ACHN (cell line): ENCODE measurements around the gene ZNF783.

Source experiments
- DNase-seq: peaks from one replicate; pipeline ENCODE4 v3.0.0-alpha.2; 2015
- in situ Hi-C: cut with HindIII; loops from 2 replicates; pipeline ENCODE4 v1.10.0; 2017; ENCODE audit warnings: low sequenced_read_pairs, low pct_ligation_motif_present, low pct_unique_long_range_greater_than_20kb

The ZNF783 gene

DNA sequence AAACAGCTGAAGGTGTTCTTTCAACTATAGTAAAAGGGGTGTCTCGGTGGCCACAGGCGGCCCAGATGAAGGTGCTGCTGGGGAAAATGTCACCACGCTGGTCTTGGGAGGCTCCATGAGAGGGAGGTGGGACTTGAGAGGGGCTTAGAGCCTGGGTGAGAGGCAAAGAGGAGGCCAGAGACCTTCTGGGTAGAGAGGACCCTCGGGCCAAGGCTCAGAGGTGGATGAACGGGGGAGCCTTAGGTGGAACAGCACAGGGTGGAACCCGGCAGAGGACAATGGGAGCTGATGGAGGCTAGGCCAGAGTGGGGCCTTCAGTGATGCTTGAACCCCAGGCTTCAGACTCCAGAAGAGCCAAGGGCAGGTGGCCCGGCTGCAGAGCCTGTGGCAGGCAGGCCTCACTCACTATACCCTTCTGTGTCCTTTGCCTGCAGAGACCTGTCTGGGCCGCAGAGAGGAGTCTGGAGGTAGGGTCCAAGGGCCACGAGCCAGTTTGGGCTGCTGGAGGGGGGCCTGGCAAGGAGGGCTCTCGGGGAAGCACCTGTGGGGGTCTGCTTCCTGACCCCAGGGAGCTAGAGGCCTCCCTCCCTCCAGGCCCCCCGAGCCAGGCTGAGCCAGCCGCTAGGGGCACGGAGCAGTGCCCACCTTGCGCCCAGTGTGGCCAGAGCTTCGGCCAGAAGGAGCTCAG lies 32.1 kb downstream of the ZNF783 start:
- DNase-seq, result no peak
- in situ Hi-C loops, result no loop called here

DNA sequence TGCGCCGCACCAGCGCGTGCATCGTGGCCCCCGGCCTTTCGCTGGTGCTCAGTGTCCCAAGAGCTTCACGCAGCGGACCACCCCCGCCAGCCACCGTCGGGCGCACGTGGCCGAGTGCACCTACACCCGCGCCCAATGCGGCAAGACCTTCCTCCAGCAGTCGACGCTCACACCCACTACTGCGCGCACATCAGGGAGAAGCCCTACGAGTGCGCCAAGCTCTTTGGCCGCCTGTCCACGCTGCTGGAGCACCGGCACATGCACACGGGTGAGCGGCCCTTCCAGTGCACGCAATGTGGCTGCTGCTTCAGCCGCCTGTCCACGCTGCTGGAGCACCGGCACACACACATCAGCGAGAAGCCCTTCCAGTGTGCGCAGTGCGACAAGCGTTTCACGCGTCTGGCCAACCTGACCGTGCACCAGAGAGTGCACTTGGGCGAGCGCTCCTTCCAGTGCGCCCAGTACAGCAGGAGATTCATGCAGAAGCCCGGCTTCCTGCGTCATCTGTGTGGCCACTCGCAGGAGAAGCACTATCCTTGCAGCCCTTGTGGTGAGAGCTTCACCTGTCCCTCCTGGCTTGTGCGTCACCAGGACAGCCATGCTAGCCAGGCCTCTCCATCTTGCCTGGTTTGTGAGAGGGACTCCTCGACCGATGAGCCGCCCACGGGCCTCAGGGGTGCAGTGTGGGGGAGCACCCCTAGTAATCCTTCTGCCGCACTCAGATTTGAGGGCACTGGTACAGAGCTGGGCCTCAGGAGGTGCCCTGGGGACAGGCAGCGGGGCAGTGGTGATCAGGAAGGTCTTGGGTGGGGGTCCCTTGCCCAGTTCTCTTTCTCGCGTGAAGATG lies 32.9 kb downstream of the ZNF783 start:
- in situ Hi-C loops, result no loop called here
- DNase-seq, result no peak

DNA sequence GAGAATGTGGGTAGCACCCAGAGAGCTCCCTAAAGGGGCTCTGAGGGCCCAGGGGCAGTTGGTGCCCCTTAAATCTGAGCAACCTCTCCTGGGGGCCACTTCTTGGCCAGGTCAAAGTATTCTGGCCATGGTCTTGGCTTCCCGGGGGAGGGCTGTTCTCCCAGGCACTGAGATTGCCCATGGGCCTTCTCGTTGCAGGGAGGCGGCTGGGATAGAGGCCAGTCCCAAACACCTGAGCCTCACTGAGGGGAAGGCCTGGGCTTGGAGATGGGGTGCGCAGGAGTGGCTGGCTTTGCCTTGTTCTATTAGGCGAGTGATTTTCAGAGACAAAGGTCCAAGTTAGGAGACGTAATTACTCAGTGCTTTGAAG lies 33.5 kb downstream of the ZNF783 start:
- in situ Hi-C loops, result no loop called here
- no peak for DNase-seq

DNA sequence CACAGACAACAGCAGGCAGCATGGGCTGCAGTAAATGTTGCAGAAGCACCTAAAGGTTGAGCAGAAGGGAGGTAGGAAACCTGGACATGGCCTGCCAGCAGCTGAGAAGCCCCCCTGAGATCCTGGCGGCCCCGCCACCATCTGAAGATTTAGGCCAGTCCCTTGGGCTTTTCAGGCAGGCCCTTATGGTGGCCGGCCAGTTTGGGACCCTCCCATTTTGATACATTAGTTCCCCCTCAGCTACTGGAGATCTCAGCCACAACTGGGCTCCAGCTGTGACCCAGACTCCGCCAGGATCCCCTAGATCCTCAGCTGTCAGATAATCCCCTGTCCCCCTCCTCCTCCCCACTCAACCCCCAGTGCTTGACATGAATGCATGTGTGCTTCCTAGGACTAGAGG lies 34.4 kb downstream of the ZNF783 start:
- no peak for DNase-seq
- in situ Hi-C loops, result no loop called here

DNA sequence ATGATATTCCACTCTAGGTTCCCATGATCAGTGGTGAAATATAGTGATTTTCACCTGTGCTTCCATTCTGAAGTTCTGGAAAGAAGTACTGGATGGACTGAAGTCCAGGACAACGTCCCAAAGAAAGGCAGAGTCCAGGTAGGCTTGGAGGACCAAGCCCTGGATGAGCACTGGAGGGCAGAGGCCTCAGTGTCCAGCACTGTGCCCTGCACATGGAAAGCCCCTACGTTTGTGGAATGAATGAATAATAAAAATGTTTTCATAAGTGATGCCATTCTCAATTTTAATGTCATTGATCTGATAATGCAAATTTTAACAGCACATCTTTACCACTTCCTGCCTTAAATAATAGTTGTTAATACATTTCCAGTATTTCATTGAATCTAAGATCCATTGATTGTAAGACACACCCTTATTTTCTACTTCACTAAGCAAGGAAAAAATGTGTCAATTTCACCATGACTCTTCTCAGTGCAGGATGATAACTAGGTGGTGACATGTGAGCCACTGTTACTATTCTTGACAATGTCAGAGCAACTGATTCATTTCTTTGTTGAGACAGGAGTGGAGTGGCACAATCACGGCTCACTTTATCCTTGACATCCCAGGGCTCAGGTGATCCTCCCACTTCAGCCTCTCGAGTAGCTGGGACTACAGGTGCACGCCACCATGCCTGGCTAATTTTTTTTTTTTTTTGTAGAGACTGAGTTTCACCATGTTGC lies 35.2 kb downstream of the ZNF783 start:
- in situ Hi-C loops, result no loop called here
- no peak for DNase-seq

DNA sequence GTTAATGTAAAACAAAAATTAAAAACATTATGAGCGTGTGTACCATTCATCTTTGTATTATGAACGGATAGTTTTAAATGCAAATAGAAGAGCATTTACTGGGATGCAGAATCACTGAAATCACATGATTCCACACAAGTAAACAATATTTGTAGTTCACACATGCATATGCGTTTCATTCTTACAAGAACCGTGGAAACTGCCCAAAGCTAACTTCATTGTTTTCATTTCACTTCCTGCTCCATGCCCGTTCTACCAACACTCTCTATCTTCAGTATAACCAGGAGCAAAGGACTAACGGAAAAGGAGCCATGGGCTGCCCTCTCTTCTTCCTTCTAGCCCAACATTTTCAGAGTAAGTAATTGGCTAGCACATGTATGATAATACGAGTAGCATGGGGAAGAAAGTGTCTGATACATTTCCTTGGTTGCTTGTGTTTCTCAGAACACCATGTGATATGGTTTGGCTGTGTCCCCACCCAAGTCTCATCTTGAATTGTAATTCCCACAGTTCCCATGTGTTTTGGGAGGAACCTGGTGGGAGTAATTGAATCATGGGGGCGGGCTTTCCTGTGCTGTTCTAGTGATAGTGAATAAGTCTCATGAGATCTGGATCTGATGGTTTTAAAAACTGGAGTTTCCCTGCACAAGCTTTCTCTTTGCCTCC lies 38.8 kb downstream of the ZNF783 start:
- in situ Hi-C loops, result no loop called here
- no peak for DNase-seq

DNA sequence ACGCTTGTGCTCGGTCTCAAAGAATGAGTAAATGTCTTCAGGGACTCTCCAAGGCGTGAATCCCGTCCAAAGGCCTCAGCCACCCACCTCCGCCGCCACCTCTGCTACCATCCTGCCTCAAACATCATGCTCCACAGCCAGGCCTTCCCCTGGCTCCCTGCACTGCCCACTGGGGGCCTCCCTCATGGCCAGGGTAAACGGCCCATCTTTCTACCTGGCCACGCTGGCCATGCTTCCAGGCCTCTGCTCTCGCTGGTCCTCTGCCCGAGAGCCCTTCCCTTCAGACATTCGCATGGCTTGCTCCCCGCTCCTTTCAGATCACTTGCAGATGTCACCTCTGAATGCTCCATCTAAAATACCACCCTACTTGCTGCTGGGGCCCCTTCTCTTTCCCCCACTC lies 40.2 kb downstream of the ZNF783 start:
- DNase-seq, result no peak
- in situ Hi-C loops, result no loop called here

DNA sequence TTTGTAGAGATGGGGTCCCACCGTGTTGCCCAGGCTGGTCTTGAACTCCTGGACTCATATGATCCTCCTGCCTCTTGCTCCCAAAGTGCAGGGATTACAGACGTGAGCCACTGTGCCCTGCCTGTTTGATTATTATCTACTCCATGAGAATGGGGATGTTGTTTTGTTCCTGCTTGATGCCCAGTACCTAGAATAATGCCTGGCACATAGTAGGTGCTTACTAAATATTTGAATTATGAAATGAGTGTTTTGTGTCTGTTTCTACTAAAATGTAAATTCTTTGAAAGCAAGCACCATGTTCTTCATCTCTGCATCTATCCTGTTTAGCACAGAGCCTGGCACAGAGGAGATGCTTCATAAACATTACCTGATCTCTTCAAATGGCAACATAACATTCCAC lies 40.9 kb downstream of the ZNF783 start:
- DNase-seq, result no peak
- in situ Hi-C loops, result no loop called here

DNA sequence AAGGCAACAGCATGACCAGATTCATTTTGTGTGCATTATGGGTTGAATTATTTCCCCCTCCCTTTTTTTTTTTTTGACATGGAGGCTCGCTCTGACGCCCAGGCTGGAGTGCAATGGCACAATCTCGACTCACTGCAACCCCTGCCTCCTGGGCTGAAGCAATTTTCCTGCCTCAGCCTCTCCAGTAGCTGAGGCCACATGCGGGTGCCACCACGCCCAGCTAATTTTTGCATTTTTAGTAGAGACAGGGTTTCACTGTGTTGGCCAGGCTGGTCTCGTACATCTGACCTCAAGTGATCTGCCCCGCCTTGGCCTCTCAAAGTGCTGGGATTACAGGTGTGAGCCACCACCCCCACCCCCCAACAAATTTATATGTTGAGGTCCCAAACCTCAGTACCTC lies 42.0 kb downstream of the ZNF783 start:
- no peak for DNase-seq
- in situ Hi-C loops, result no loop called here

DNA sequence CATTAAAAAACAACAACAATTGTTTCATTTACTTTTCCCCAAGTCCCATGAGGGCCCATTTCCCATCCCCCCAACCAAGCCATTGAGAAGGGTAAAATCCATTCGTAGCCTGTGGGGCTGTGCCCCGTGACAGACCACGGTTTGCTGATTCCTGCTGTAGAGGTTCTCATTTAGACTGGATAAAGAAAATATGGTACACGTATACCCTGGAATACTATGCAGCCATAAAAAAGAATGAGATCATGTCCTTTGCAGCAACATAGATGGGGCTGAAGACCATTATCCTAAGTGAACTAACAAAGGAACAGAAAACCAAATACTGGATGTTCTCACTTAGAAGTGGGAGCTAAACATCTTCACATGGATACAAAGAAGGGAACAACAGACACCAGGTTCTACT lies 44.9 kb downstream of the ZNF783 start:
- DNase-seq, result no peak
- in situ Hi-C loops, result no loop called here

DNA sequence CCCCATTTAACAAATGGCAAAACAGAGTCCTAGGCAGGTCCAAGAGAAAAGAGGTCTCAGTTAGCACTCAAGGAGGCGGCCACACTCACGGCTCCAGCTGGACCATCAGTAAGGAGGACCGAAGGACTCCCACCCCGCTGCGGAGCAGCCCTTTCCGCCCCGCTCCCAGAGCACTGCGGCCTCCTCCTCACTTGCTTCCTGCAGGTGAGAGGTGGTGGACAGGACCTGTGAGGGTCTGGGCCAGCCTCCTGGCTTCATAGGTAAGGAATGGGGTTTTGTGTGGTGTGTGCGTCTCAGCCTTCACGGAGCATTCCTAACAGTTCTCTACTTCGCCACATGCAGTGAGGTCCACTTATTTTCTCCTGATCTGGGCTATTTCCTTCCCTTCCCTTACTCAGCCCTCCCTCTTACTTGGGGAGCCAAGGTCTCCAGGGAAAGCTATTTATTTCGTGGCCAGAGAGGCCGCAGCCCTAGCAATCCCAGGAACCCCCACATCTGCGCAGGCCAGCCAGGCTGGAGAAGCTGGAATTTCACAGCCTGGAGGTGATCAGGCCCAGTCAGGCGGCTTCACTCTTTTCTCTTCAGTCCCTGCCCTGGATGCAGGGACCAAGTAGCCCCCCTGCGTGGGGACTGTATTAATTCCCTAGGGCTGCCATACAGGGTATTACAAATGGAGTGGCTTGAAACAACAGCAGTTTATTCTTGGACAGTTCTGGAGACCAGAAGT lies 45.9 kb downstream of the ZNF783 start:
- DNase-seq, result no peak
- in situ Hi-C loops, result no loop called here

DNA sequence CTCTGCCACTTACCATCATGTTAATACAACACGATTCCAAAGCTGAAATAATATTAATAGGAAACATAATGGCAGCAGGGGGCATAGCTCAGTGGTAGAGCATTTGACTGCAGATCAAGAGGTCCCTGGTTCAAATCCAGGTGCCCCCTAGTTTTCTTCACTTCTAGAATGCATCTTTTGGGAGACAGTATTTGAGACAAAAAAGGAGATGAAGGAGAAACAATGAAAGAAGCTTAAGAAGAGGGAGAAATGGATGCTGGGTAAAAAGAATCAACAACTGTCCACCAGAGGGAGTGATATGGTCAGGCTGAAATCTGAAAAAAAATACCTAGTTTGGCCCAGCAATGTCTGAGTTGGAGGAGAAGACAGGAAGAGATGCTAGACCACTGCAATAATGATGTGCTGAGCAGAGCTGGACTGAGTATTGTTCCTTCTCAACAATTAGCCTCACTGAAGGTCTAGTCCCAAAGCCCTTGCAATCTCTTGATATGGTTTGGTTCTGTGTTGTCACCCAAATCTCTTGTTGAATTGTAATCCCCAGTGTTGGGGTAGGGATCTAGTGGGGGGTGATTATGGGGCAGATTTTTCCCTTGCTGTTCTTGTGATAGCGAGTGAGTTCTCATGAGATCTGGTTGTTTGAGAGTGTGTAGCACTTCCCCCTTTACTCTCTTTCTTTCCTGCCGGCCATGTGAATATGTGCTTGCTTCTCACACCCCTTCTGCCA lies 48.3 kb downstream of the ZNF783 start:
- DNase-seq, result peak; percentile 71
- in situ Hi-C loops, result no loop called here

DNA sequence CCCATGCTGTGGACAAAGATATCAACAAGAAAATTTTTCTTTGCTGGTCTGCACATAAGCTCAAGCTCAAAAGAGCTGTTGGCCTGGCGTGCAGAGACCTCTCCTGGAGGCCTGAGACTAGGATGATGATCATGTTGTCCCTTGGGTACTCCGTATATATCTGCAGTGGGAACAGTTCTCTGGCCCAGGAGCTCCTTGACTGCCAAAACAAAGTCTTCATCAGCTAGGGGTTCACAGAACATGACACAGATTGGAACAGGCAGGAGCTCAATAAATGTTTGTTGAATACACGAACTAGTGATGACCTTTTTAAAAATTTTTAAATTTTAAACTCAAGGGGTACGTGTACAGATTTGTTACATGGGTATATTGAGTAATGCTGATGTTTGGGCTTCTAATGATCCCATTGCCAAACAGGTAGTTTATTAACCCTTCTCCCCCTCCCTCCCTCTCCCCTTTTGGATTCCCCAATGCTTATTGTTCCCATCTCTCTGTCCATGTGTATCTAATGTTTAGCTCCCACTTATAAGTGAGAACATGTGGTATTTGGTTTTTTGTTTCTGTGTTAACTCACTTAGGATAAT lies 49.1 kb downstream of the ZNF783 start:
- DNase-seq, result no peak
- in situ Hi-C loops, result no loop called here

DNA sequence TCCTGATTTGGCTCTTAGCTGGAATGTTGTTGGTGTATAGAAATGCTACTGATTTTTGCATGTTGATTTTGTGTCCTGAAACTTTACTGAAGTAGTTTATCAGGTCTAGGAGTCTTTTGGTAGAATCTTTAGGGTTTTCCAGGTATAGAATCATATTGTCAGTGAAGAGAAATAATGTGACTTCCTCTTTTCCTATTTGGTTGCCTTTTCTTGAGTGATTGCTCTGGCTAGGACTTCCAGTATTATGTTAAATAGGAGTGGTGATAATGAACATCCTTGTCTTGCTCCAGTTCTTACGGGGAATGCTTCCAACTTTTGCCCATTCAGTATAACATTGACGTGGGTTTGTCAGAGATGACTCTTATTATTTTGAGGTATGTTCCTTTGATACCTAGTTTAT lies 52.0 kb downstream of the ZNF783 start:
- in situ Hi-C loops, result no loop called here
- no peak for DNase-seq

DNA sequence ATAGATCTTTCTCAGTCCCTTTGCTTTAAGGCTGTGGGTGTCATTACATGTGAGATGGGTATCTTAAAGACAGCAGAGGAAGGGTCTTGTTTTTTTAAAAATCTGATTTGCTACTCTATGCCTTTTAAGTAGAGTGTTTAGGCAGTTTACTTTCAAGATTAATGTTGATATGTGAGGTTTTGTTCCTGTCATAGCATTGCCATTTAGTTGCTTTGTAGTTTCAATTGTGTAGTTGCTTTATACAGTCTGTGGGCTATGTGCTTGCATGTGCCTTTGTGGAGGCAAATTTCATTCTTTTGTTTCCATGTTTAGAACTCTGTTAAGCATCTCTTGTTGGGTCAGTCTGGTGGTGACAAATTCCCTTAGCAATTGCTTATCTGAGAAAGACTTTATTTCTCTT lies 54.6 kb downstream of the ZNF783 start:
- in situ Hi-C loops, result no loop called here

DNA sequence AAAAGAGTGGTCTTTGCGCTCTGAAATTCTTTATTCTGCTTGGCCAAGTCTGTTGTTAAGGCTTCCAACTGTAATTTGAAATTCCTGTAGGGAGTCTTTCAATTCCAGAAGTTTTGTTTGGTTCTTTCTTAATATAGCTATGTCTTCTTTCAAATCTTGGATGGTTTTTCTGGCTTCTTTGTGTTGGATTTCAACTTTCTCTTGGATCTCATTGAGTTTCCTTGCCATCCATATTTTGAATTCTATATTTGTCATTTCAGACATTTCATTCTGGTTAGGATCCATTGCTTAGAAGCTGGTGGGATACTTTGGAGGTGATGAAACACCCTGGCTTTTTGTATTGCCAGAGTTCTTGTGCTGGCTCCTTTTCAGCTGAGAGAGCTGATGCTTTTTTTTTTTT lies 55.5 kb downstream of the ZNF783 start:
- in situ Hi-C loops, result no loop called here
- DNase-seq, result no peak

More for the DNA sequence above, 54.6 kb downstream of the ZNF783 start:
- DNase-seq, result no peak

DNA sequence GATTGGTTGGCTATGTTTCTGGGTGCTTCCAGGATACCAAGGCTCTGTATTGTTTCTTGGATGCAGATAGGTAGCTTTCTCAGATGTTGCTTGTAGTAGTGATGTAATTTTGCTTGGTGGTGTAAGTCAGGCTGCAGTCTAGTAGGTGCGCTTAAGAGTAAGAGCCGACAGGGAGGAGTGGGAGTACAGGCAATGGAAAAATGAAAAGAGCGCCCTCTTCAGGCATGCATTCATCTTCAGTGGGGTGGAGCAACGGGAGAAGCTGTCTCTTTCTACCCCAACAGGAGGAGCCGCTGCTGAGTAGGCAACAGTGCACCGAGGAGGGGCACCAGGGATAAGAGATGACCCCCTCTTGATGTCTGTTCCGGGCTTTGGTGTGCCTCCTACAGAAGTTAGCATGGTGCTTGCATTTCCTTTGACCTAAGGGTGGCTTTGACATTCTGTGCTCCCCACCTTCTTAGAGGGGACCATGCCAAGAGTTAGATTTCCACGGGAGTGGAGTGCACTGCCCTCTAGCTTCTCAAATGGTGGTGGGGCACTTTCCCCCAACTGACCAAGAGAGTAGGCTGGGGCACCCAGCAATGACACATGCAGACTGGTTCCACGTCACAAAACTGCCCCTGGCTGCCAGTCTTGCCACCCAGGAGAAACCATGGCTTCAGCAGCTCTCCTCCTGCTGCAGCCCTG lies 56.1 kb downstream of the ZNF783 start:
- in situ Hi-C loops, result no loop called here
- no peak for DNase-seq
